HG02840 (cell line): ENCODE data around the gene WDR83.
"Not testable (repeated sequence)": the region's sequence is repeated elsewhere in the genome, so short reads cannot be mapped to it uniquely, and the experiment has no call there.

Experiments
- ATAC-seq: cut with Tn5 transposase; IDR thresholded peaks from one replicate; pipeline ENCODE4 v1.9.1; 2021; ENCODE audit warnings: mild to moderate bottlenecking, moderate library complexity, moderate number of reproducible peaks; ENCODE audit not compliant: unreplicated experiment, low FRiP score

The WDR83 gene

GRCh38 chr19:12655546-12655945 lies 11.1 kb upstream of the WDR83 start:
- ATAC-seq = no peak

- no peak for ATAC-seq
Measured at GRCh38 chr19:12656899-12657571, 9.6 kb upstream of the WDR83 start.

- ATAC-seq = no peak
Measured at GRCh38 chr19:12657966-12658365, 8.6 kb upstream of the WDR83 start.

GRCh38 chr19:12660980-12661379 lies 5.6 kb upstream of the WDR83 start:
- ATAC-seq = no peak

- ATAC-seq = no peak
Measured at GRCh38 chr19:12664406-12665280, 2.0 kb upstream of the WDR83 start.

GRCh38 chr19:12665281-12665573 lies 1.4 kb upstream of the WDR83 start:
- ATAC-seq = no peak

GRCh38 chr19:12665671-12666264 lies 839 bp upstream of the WDR83 start:
- no peak for ATAC-seq

- ATAC-seq = no peak
Measured at GRCh38 chr19:12667731-12668302, 1.2 kb downstream of the WDR83 start.

GRCh38 chr19:12668346-12668745 lies 1.7 kb downstream of the WDR83 start:
- no peak for ATAC-seq

- ATAC-seq = peak; percentile 3
Measured at GRCh38 chr19:12668932-12669269, 2.3 kb downstream of the WDR83 start.

- ATAC-seq = peak; percentile 52
Measured at GRCh38 chr19:12669270-12670158, 2.9 kb downstream of the WDR83 start.

- no peak for ATAC-seq
Measured at GRCh38 chr19:12670159-12670928, 3.7 kb downstream of the WDR83 start.

GRCh38 chr19:12672744-12673143 lies 6.1 kb downstream of the WDR83 start:
- ATAC-seq = no peak

GRCh38 chr19:12675399-12675798 lies 8.8 kb downstream of the WDR83 start:
- ATAC-seq = no peak

- no peak for ATAC-seq
Measured at GRCh38 chr19:12675940-12676339, 9.3 kb downstream of the WDR83 start.

- no peak for ATAC-seq
Measured at GRCh38 chr19:12676384-12676792, 9.8 kb downstream of the WDR83 start.

- ATAC-seq = no peak
Measured at GRCh38 chr19:12676928-12677327, 10.3 kb downstream of the WDR83 start.

GRCh38 chr19:12678039-12678438 lies 11.4 kb downstream of the WDR83 start:
- not testable (repeated sequence) for ATAC-seq

- ATAC-seq = no peak
Measured at GRCh38 chr19:12680034-12680433, 13.4 kb downstream of the WDR83 start.
